ENCODE data around the gene LGALS7B. TPM values are rescaled to one million over a fixed set of nuclear protein-coding genes. Genes with fewer than 3 reads are reported as not detected.

LGALS7B gene
- total and polyA plus RNA-seq, 2 of the 8 experiments (the other 6 are each of a cell fraction or from before 2014, with no cell fraction given), result 3.6 TPM; not detected in 1

DNA sequence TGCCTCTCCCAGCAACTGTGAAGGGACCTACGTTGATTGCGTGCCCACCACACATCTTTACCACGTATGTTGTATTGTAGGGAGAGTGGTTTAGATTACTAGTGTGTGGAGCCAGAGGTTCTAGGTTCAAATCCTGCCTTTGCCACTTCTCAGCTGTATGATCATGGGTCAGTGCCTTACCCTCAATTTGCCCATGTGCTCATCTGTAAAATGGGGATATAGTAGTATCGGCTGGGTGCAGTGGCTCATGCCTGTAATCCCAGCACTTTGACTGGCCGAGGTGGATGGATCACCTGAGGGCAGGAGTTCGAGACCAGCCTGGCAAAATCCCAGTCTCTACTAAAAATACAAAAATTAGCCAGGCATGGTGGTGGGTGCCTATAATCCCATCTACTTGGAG, 24.3 kb downstream of the LGALS7B start:
- WGBS, 2 experiments (ENCODE audit: extremely low coverage in 1 of 2, insufficient coverage in 1 of 2, insufficient read length in 1 of 2, insufficient replicate concordance in 2 of 2, low coverage in 1 of 2, low lambda C conversion rate in 2 of 2, missing lambda C conversion rate in 1 of 2), result 96% methylated on average over 6 of the region's 6 CpGs; no CpG with 5 or more reads in 1 of the 2 experiments
- H4K5ac ChIP-seq (ENCODE audit: insufficient read length, low read depth, low read length), result no peak overlapping the region
- H3K4me2 ChIP-seq (ENCODE audit: insufficient read depth in 1 of 2, low read depth in 2 of 2, low read length in 2 of 2), result no peak overlapping the region
- no peak overlapping the region for H3K56ac ChIP-seq (replicated peaks; ENCODE audit: insufficient read length, low read depth, low read length)
- H3K79me2 ChIP-seq (ENCODE audit: control insufficient read depth in 1 of 2, insufficient read depth in 2 of 2, low read length in 2 of 2), result no peaks in the 10 kb centered on the region
- ChIA-PET POLR2A (ENCODE audit: partially characterized antibody) (interaction anchor here (0.6 to 3.7 kb wide), 6 partner anchors 11 to 81 kb away, joined by 3 to 17 read pairs (median 3); no protein-coding TSS in a partner anchor), CTCF (ENCODE audit: partially characterized antibody) (interaction anchor here (0.5 to 1.5 kb wide), 4 partner anchors 10 to 82 kb away, joined by 3 read pairs; no protein-coding TSS in a partner anchor)
- no peaks in the 10 kb centered on the region for H3K9me3 ChIP-seq (ENCODE audit: insufficient read depth in 2 of 2, low read depth in 1 of 2, low read length in 1 of 2)
- no peak overlapping the region for H3K27ac ChIP-seq (ENCODE audit: low read depth, low read length)
- H2AFZ ChIP-seq (ENCODE audit: low read length), result no peak overlapping the region
- H3K4me1 ChIP-seq (replicated peaks in 1 of 4; ENCODE audit: control insufficient read depth in 3 of 4, insufficient read depth in 4 of 4, low read length in 3 of 4), result no peaks in the 10 kb centered on the region
- H3K36me3 ChIP-seq (ENCODE audit: control insufficient read depth in 2 of 4, insufficient read depth in 4 of 4, low read length in 3 of 4), result peaks cover 0 to 20% (median 10%) of the 10 kb centered on the region in 4 experiments; a peak in 5 of 8 replicates
- no peak for DNase-seq (ENCODE audit: low read depth in 1 of 2, low spot score in 2 of 2)
- FAIRE-seq, result no peak
- no peak overlapping the region for H2AK5ac ChIP-seq (ENCODE audit: low read depth, low read length)
- no peaks in the 10 kb centered on the region for H3K23me2 ChIP-seq (ENCODE audit: low read depth, low read length)
- H4K20me1 ChIP-seq (replicated peaks in 1 of 2; ENCODE audit: control insufficient read depth in 1 of 2, insufficient read depth in 2 of 2, low read length in 2 of 2), result peaks cover 2 to 5% of the 10 kb centered on the region in 2 experiments
- H2BK12ac ChIP-seq (ENCODE audit: low read depth, low read length), result no peak overlapping the region
- no peak overlapping the region for H4K8ac ChIP-seq (ENCODE audit: extremely low read depth, insufficient read depth, low read length)
- no peak overlapping the region for H3K9ac ChIP-seq (replicated peaks in 1 of 4; ENCODE audit: extremely low read depth in 1 of 4, low read depth in 3 of 4, low read length in 3 of 4)
- no peak overlapping the region for H3K23ac ChIP-seq (ENCODE audit: insufficient read length)
- no peaks in the 10 kb centered on the region for H3K79me1 ChIP-seq (ENCODE audit: low read depth, low read length)
- no peak overlapping the region for H2BK15ac ChIP-seq (ENCODE audit: low read length)
- H3K27me3 ChIP-seq (replicated peaks in 1 of 4; ENCODE audit: control insufficient read depth in 3 of 4, extremely low read depth in 1 of 4, insufficient read depth in 3 of 4, low read length in 3 of 4), result no peaks in the 10 kb centered on the region
- no peak overlapping the region for H2BK120ac ChIP-seq (replicated peaks; ENCODE audit: low read depth, low read length)
- no peak overlapping the region for H2BK5ac ChIP-seq (ENCODE audit: low read depth, low read length)
- H3K4ac ChIP-seq (replicated peaks; ENCODE audit: insufficient read length, low read depth, low read length), result no peak overlapping the region
- H3K4me3 ChIP-seq (ENCODE audit: extremely low read depth in 1 of 4, insufficient read depth in 2 of 4, low read depth in 3 of 4, low read length in 4 of 4), result no peak overlapping the region
- no peak overlapping the region for H3K18ac ChIP-seq (ENCODE audit: extremely low read depth, low read length)
- H4K91ac ChIP-seq (replicated peaks; ENCODE audit: insufficient read length, low read length), result no peak overlapping the region
- H2BK20ac ChIP-seq (ENCODE audit: low read length), result no peak overlapping the region
- no peak overlapping the region for H3K14ac ChIP-seq (ENCODE audit: insufficient read length)
- TF ChIP-seq TAF7 (optimal IDR thresholded peaks at IDR 0.05; ENCODE audit: borderline replicate concordance, low read depth, low read length) (no peak), TAF1 (IDR thresholded peaks at IDR 0.05; ENCODE audit: low read depth, low read length) (no peak)
- TF ChIP-seq, protein P1, sequence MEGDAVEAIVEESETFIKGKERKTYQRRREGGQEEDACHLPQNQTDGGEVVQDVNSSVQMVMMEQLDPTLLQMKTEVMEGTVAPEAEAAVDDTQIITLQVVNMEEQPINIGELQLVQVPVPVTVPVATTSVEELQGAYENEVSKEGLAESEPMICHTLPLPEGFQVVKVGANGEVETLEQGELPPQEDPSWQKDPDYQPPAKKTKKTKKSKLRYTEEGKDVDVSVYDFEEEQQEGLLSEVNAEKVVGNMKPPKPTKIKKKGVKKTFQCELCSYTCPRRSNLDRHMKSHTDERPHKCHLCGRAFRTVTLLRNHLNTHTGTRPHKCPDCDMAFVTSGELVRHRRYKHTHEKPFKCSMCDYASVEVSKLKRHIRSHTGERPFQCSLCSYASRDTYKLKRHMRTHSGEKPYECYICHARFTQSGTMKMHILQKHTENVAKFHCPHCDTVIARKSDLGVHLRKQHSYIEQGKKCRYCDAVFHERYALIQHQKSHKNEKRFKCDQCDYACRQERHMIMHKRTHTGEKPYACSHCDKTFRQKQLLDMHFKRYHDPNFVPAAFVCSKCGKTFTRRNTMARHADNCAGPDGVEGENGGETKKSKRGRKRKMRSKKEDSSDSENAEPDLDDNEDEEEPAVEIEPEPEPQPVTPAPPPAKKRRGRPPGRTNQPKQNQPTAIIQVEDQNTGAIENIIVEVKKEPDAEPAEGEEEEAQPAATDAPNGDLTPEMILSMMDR (IDR thresholded peaks at IDR 0.05; ENCODE audit: control extremely low read depth in 1 of 3, insufficient read depth in 1 of 3, low read depth in 1 of 3, low read length in 3 of 3), result no peak
